BLaER1 (cell line): Measurements from ENCODE around the gene NAXD.
"Not testable (repeated sequence)": the region's sequence is repeated elsewhere in the genome, so short reads cannot be mapped to it uniquely, and the experiment has no call there.

Source experiments
- H3K27ac ChIP-seq: shearing (Covaris generic); formaldehyde crosslinking; 2 replicates; pipeline ENCODE4 v1.8.1; 2022
- H3K27me3 ChIP-seq: shearing (Covaris generic); formaldehyde crosslinking; 2 replicates; pipeline ENCODE4 v1.8.1; 2022
- H3K36me3 ChIP-seq: shearing (Covaris generic); formaldehyde crosslinking; 2 replicates; pipeline ENCODE4 v1.8.1; 2022
- H3K4me1 ChIP-seq: shearing (Covaris generic); formaldehyde crosslinking; 2 replicates; pipeline ENCODE4 v1.8.1; 2022
- H3K4me2 ChIP-seq: shearing (Covaris generic); formaldehyde crosslinking; 2 replicates; pipeline ENCODE4 v1.8.1; 2022
- H3K4me3 ChIP-seq: shearing (Covaris generic); formaldehyde crosslinking; 2 replicates; pipeline ENCODE4 v1.8.1; 2022
- H3K9ac ChIP-seq: shearing (Covaris generic); formaldehyde crosslinking; 2 replicates; pipeline ENCODE4 v1.8.1; 2022
- H3K9me3 ChIP-seq: shearing (Covaris generic); formaldehyde crosslinking; 2 replicates; pipeline ENCODE4 v1.8.1; 2022
- H4K20me1 ChIP-seq: shearing (Covaris generic); formaldehyde crosslinking; 2 replicates; pipeline ENCODE4 v1.8.1; 2022
- Cebpa-rat ChIP-seq: shearing (Covaris generic); IDR thresholded peaks from 2 replicates; pipeline ENCODE4 v1.8.1; 2022

Gene NAXD

DNA sequence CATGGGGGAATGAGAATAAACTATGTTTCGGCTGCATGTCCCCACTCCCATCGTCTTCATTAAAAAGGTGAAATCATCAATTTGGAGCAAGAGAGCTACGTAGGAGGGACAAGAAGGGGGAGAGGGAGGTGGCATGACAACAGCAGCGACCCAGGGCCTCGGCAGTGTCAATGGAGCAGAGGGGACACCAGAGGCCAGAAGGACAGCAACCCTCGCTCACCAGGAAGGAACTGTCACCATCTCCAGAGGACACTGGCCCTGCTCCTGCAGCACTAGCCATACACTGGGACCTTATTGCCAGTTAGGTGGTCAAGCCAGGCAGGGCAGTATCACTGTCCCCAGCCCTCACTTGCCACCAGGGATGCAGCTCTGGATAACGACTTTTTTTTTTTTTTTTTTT is 34.2 kb downstream of the NAXD start:
- no peak overlapping the region for H3K27ac ChIP-seq
- no peaks in the 10 kb centered on the region for H3K27me3 ChIP-seq
- peaks cover 84% of the 10 kb centered on the region for H3K36me3 ChIP-seq
- H4K20me1 ChIP-seq: peaks cover 58% of the 10 kb centered on the region
- no peak for TF ChIP-seq Cebpa-rat
- H3K9ac ChIP-seq: no peak overlapping the region
- H3K9me3 ChIP-seq: no peaks in the 10 kb centered on the region
- H3K4me1 ChIP-seq: peaks cover 56% of the 10 kb centered on the region
- H3K4me2 ChIP-seq: no peak overlapping the region
- H3K4me3 ChIP-seq: no peak overlapping the region

DNA sequence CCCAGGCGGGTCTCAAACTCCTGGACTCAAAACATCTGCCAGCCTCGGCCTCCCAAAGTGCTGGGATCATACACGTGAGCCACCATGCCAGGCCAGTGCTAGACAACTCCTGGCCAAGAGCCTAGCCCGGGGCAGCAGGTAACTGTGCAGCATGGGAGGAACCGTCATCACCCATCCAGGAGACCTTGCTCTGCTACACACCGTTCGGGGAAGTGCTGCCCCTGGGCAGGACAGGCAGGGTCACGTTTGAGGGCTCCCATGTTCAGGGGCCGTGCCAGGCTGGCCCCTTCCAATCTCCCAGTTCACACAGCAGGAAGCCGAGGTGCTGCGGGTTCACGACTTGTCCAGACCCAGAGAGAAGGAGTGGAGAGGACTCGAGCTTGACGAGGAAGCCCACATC is 35.1 kb downstream of the NAXD start:
- Histone ChIP-seq H4K20me1 (peaks cover 49% of the 10 kb centered on the region), H3K27me3 (no peaks in the 10 kb centered on the region), H3K27ac (no peak overlapping the region), H3K4me2 (no peak overlapping the region), H3K9ac (no peak overlapping the region), H3K4me3 (no peak overlapping the region), H3K36me3 (peaks cover 83% of the 10 kb centered on the region), H3K4me1 (peaks cover 47% of the 10 kb centered on the region), H3K9me3 (no peaks in the 10 kb centered on the region)
- no peak for TF ChIP-seq Cebpa-rat

DNA sequence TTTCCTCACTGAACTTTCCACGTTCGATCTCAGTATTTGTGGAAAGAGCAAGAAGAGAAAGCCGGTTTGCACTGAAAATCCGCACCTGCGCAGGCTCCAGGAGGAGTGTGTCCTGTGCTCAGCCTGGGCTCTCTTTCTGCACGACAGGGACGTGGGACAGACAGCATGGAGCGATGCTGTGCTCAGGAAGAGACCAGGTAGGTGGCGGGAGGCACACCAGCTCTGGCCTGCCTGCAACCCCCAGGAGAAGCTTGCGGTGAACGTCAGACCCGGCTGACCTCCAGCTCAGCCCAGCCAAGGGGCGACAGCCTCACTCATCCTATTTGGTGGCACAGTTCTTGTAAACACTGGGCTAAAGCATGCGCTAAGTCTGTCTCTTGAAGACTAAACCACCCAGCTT is 35.9 kb downstream of the NAXD start:
- peaks cover 39% of the 10 kb centered on the region for H3K4me1 ChIP-seq
- peaks cover 82% of the 10 kb centered on the region for H3K36me3 ChIP-seq
- H3K27ac ChIP-seq: no peak overlapping the region
- H3K27me3 ChIP-seq: no peaks in the 10 kb centered on the region
- no peak overlapping the region for H3K4me3 ChIP-seq
- no peak for TF ChIP-seq Cebpa-rat
- H3K9ac ChIP-seq: no peak overlapping the region
- H3K9me3 ChIP-seq: no peaks in the 10 kb centered on the region
- peaks cover 40% of the 10 kb centered on the region for H4K20me1 ChIP-seq
- H3K4me2 ChIP-seq: no peak overlapping the region

DNA sequence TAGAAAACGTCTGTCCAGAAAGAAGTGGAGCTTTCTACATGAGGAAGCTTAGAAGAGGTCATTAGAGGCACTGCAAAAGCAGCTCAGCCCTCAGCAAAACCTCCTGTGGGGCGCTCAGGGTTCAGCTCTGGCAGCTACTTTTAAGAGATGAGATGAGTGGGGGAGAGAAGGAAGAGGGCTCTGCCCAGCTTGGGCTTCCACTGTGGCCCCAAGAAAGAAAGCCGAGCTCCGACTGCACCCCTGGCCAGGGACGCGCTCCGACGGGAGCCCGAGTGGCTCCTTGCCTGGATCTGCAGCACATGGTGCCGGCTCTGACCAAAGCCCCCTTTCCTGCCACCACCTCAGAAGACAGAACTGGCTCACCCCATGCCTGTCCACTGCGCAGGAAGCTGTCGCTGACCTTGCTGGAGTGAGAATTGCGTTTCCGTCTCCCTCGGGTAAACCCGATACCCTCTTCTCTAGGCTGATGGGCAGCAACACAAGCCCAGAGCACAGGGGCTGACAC is 36.4 kb downstream of the NAXD start:
- Histone ChIP-seq H3K4me2 (no peak overlapping the region), H3K9me3 (no peaks in the 10 kb centered on the region), H3K9ac (no peak overlapping the region), H3K4me3 (no peak overlapping the region), H3K27me3 (no peaks in the 10 kb centered on the region), H4K20me1 (peaks cover 35% of the 10 kb centered on the region), H3K4me1 (peaks cover 38% of the 10 kb centered on the region), H3K27ac (no peak overlapping the region), H3K36me3 (peaks cover 79% of the 10 kb centered on the region)
- TF ChIP-seq Cebpa-rat: no peak

DNA sequence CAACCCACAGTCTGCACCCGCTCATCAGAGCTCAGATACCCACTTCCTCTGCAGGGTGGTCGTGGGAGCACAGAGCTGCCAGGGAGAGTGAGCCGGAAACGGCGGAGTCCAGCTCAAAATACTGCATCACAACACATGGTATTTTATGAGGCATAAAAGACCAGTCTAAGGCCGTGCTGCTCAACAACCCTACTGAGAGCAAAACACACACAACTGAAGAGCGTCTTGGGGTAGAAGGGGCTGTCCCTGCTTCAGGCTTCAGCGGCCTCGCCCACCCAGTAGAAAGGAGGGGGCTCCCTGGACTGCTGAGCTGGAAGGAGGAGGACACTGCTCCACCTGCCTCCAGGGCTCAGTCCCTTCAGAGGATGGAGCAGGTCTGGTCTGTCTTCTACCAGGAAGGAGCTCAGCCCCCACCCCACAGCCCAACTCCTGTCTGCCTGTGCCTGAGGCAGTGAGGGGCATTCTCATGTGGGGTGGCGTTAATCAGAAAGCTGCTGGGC is 36.9 kb downstream of the NAXD start:
- Histone ChIP-seq H3K9ac (no peak overlapping the region), H3K27ac (peak overlapping the region; percentile 44; the same call in 1 of the 2 replicates), H3K9me3 (no peaks in the 10 kb centered on the region), H3K4me1 (peaks cover 33% of the 10 kb centered on the region), H3K4me3 (no peak overlapping the region), H3K36me3 (peaks cover 77% of the 10 kb centered on the region), H3K4me2 (no peak overlapping the region), H3K27me3 (no peaks in the 10 kb centered on the region), H4K20me1 (peaks cover 31% of the 10 kb centered on the region)
- TF ChIP-seq Cebpa-rat: no peak

DNA sequence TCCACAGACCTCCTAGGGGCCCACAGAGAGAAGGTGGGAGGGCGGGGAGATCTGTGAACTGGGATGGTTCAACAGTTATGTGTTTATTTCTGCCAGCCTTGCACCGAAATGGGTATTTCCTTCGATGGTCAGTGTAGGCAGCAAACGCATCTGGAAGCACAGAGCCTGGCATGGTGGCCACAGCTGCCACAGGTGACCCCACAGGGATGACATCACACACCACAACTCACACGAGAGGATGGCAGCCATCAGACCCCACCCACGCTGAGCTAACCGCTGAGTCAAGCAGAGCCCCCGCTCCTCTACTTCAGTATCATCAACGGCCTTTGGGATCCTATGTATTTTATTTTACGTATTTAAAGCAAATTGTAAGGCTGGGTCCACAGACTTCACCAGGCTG is 37.4 kb downstream of the NAXD start:
- H3K36me3 ChIP-seq: peaks cover 79% of the 10 kb centered on the region
- peaks cover 26% of the 10 kb centered on the region for H4K20me1 ChIP-seq
- no peak overlapping the region for H3K4me2 ChIP-seq

DNA sequence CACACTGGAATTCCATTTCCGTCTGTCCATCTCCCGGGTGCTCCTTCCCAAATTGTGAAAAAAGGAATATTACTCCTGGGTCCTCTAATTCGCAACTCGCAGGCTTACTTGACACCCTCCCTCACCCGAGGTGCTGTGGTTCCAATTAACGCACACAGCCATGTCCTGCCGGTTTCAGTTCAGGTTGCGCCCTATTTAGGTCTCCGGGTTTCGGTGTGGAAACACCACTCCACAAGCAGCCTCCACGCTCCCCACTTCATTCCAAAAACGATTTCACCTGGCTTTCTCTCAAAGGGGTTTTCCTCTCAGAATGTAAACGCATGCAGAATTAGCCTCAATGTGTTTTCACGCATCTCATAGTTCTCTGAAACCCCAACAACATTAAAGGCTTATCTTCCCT is 37.9 kb downstream of the NAXD start:
- Histone ChIP-seq H3K4me2 (no peak overlapping the region), H3K4me3 (no peak overlapping the region), H4K20me1 (peaks cover 21% of the 10 kb centered on the region; the same call in 1 of the 2 replicates), H3K27me3 (no peaks in the 10 kb centered on the region), H3K9ac (no peak overlapping the region), H3K4me1 (peaks cover 27% of the 10 kb centered on the region), H3K27ac (no peak overlapping the region), H3K9me3 (no peaks in the 10 kb centered on the region), H3K36me3 (peaks cover 80% of the 10 kb centered on the region)
- no peak for TF ChIP-seq Cebpa-rat

More for the DNA sequence above, 37.4 kb downstream of the NAXD start:
- Histone ChIP-seq H3K9ac (no peak overlapping the region), H3K27ac (0 out of 2 replicates have a peak overlapping the region, but pooled peaks have one; percentile 44), H3K9me3 (no peaks in the 10 kb centered on the region), H3K4me1 (peaks cover 29% of the 10 kb centered on the region), H3K27me3 (no peaks in the 10 kb centered on the region), H3K4me3 (no peak overlapping the region)
- no peak for TF ChIP-seq Cebpa-rat

DNA sequence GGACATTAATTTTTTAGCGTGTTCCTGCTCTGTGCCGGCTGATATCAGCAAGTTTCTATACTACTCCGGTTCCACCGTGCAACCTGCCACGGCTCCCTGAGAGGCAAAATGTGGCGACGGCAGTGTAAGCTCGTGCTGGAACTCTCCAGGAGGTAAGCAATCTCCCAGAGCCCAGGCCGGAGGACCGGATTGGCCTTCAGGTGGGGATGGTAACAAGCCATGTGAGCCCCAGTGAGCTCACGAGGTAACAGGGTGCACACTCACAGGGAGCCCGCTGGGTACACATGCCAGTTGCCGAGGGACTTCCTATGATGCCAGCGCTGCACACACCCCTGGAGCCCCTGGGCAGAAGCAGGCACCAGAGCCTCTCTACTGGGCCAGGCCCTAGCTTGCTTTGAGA is 38.5 kb downstream of the NAXD start:
- peaks cover 27% of the 10 kb centered on the region for H3K4me1 ChIP-seq
- no peaks in the 10 kb centered on the region for H3K27me3 ChIP-seq
- H3K4me2 ChIP-seq: no peak overlapping the region
- TF ChIP-seq Cebpa-rat: no peak
- 0 out of 2 replicates have a peak, but pooled peaks cover 20% of the 10 kb centered on the region for H4K20me1 ChIP-seq
- no peak overlapping the region for H3K27ac ChIP-seq
- H3K36me3 ChIP-seq: peaks cover 82% of the 10 kb centered on the region
- H3K9ac ChIP-seq: no peak overlapping the region
- no peak overlapping the region for H3K4me3 ChIP-seq
- H3K9me3 ChIP-seq: no peaks in the 10 kb centered on the region

DNA sequence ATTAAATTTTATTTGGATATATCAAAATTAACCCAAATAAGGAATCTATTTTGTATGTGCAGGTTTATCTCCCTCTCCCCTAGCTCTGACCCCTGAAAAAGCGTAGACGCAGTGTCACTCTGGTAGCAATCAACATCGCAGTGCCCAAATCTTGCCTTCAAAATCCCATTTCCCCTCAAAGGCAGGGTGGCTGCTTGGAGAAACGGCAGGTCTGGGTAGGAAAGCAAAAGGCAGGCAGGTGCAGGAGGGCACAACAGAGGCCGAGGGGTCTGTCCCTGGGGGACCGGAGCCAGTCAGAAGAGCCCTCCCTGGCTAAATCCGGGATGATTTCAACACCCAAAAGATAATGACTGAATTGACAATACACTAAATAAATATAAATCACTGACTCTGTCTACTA is 41.9 kb downstream of the NAXD start:
- Histone ChIP-seq H3K27ac (no peak overlapping the region), H3K4me2 (no peak overlapping the region), H3K4me1 (peaks cover 14% of the 10 kb centered on the region), H4K20me1 (0 out of 2 replicates have a peak, but pooled peaks cover 4% of the 10 kb centered on the region), H3K36me3 (peaks cover 83% of the 10 kb centered on the region), H3K9me3 (peaks cover 32% of the 10 kb centered on the region), H3K27me3 (no peaks in the 10 kb centered on the region), H3K9ac (no peak overlapping the region), H3K4me3 (no peak overlapping the region)
- TF ChIP-seq Cebpa-rat: no peak

DNA sequence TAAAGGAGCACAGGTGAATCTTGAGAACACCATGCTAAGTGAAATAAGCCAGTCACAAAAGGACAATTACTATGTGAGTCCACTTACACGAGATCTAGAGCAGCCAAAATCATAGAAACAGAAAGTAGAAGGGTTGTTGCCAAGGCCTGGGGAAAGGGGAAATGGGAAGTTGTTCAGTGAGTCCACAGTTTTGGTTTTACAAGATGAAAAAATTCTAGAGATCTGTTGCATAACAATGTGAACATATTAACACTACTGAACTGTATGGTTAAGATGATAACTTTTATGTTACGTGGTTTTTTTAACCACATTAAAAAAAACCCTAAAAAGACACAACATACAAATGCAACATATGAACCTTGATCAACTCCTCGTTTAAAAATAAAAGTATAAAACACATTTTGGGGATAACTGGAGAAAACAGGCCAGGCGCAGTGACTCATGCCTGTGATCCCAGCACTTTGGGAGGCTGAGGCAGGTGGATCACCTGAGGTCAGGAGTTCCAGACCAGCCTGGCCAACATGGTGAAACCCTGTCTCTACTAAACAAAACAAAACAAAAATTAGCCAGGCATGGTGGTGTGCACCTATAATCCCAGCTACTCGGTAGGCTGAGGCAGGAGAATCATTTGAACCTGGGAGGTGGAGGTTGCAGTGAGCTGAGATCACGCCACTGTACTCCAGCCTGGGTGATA is 43.0 kb downstream of the NAXD start:
- Histone ChIP-seq H3K9me3 (peaks cover 42% of the 10 kb centered on the region), H3K36me3 (peaks cover 86% of the 10 kb centered on the region)
- H3K9ac ChIP-seq, H3K4me1 ChIP-seq, H3K4me2 ChIP-seq, H4K20me1 ChIP-seq, H3K4me3 ChIP-seq, H3K27ac ChIP-seq, H3K27me3 ChIP-seq: not testable (repeated sequence)
